ENCODE results near the gene SHISA5.

GRCh38 chr3:48422681-48423080 lies 81.3 kb downstream of the SHISA5 start:
- no peak for TF ChIP-seq ZBTB33 (IDR thresholded peaks at IDR 0.05)
- no peak for TF ChIP-seq BCL11A (IDR thresholded peaks at IDR 0.05; ENCODE audit: low read depth, low read length)
- no peak for TF ChIP-seq POLR2AphosphoS5 (IDR thresholded peaks at IDR 0.05; ENCODE audit: low read length)
- no peak for TF ChIP-seq FOS (IDR thresholded peaks at IDR 0.05; ENCODE audit: borderline replicate concordance, extremely low read depth, insufficient read length)
- TF ChIP-seq CTCF (IDR thresholded peaks at IDR 0.05 in 2 of 3, conservative IDR thresholded peaks at IDR 0.05 in 1 of 3; ENCODE audit: control insufficient read depth in 2 of 3, extremely low read depth in 1 of 3, insufficient read depth in 1 of 3, low read depth in 3 of 3, low read length in 3 of 3): no peak
- TF ChIP-seq NFIC (IDR thresholded peaks at IDR 0.05; ENCODE audit: low read depth, low read length): no peak
- TF ChIP-seq, protein P1, sequence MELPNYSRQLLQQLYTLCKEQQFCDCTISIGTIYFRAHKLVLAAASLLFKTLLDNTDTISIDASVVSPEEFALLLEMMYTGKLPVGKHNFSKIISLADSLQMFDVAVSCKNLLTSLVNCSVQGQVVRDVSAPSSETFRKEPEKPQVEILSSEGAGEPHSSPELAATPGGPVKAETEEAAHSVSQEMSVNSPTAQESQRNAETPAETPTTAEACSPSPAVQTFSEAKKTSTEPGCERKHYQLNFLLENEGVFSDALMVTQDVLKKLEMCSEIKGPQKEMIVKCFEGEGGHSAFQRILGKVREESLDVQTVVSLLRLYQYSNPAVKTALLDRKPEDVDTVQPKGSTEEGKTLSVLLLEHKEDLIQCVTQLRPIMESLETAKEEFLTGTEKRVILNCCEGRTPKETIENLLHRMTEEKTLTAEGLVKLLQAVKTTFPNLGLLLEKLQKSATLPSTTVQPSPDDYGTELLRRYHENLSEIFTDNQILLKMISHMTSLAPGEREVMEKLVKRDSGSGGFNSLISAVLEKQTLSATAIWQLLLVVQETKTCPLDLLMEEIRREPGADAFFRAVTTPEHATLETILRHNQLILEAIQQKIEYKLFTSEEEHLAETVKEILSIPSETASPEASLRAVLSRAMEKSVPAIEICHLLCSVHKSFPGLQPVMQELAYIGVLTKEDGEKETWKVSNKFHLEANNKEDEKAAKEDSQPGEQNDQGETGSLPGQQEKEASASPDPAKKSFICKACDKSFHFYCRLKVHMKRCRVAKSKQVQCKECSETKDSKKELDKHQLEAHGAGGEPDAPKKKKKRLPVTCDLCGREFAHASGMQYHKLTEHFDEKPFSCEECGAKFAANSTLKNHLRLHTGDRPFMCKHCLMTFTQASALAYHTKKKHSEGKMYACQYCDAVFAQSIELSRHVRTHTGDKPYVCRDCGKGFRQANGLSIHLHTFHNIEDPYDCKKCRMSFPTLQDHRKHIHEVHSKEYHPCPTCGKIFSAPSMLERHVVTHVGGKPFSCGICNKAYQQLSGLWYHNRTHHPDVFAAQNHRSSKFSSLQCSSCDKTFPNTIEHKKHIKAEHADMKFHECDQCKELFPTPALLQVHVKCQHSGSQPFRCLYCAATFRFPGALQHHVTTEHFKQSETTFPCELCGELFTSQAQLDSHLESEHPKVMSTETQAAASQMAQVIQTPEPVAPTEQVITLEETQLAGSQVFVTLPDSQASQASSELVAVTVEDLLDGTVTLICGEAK (IDR thresholded peaks at IDR 0.05; ENCODE audit: borderline replicate concordance): no peak
- TF ChIP-seq SRF (IDR thresholded peaks at IDR 0.05; ENCODE audit: low read depth in 2 of 2, low read length in 2 of 2): no peak
- TF ChIP-seq SP1 (IDR thresholded peaks at IDR 0.05; ENCODE audit: low read depth, low read length): no peak
- no peak for TF ChIP-seq RB1 (IDR thresholded peaks at IDR 0.05; ENCODE audit: borderline replicate concordance)
- TF ChIP-seq RFX5 (IDR thresholded peaks at IDR 0.05; ENCODE audit: low read depth, low read length): no peak
- TF ChIP-seq HDAC2 (IDR thresholded peaks at IDR 0.05): no peak
